Smooth muscle cell (in vitro differentiated cells): ENCODE data around the gene LEFTY2. TPM values are rescaled to one million over a fixed set of nuclear protein-coding genes. Genes with fewer than 3 reads are reported as not detected.

Source experiments
- DNase-seq: peaks from one replicate; lab custom pipeline; 2025; ENCODE audit not compliant: unreplicated experiment; lab: John Stamatoyannopoulos, UW
- H2AFZ ChIP-seq: fragments of 200-600 bp; sonication (generic); 2 replicates; pipeline ENCODE4 v1.6.0; 2016; ENCODE audit warnings: antibody characterized with exemption, low read depth, mild to moderate bottlenecking
- H3F3A ChIP-seq: fragments of 200-600 bp; sonication (generic); 2 replicates; pipeline ENCODE4 v1.6.0; 2017; ENCODE audit warnings: antibody characterized with exemption, low read depth
- H3K27ac ChIP-seq: fragments of 200-600 bp; sonication (generic); 2 replicates; pipeline ENCODE4 v1.5.1; 2016; ENCODE audit warnings: low read depth, mild to moderate bottlenecking
- H3K27me3 ChIP-seq: fragments of 200-600 bp; sonication (generic); 2 replicates; pipeline ENCODE4 v1.6.1; 2016; ENCODE audit warnings: low read depth, mild to moderate bottlenecking
- H3K36me3 ChIP-seq: fragments of 200-600 bp; sonication (generic); 2 replicates; pipeline ENCODE4 v1.5.1; 2016; ENCODE audit warnings: low read depth
- H3K4me1 ChIP-seq: fragments of 200-600 bp; sonication (generic); 2 replicates; pipeline ENCODE4 v1.5.1; 2016; ENCODE audit warnings: low read depth
- H3K4me2 ChIP-seq: fragments of 200-600 bp; sonication (generic); 2 replicates; pipeline ENCODE4 v1.6.0; 2016; ENCODE audit warnings: mild to moderate bottlenecking
- H3K4me3 ChIP-seq: fragments of 200-600 bp; sonication (generic); 2 replicates; pipeline ENCODE4 v1.5.1; 2016; ENCODE audit warnings: mild to moderate bottlenecking
- H3K79me2 ChIP-seq: fragments of 200-600 bp; sonication (generic); 2 replicates; pipeline ENCODE4 v1.6.0; 2016; ENCODE audit warnings: low read depth, mild to moderate bottlenecking
- H3K9ac ChIP-seq: fragments of 200-600 bp; sonication (generic); 2 replicates; pipeline ENCODE4 v1.6.0; 2016; ENCODE audit warnings: low read depth
- H3K9me3 ChIP-seq: fragments of 200-600 bp; sonication (generic); replicated peaks from 2 replicates; pipeline ENCODE4 v1.5.1; 2016; ENCODE audit warnings: low read depth
- H4K20me1 ChIP-seq: fragments of 200-600 bp; sonication (generic); 2 replicates; pipeline ENCODE4 v1.6.0; 2016; ENCODE audit warnings: low read depth
- WGBS: methylation state at CpG from one replicate; pipeline ENCODE4 v1.1.7; 2016; ENCODE audit warnings: low lambda C conversion rate; 5-methylcytosine and 5-hydroxymethylcytosine counted together
- polyA plus RNA-seq: library from polyadenylated mRNA; unstranded; fragments of >200 nt; fragmentation: Nextera tagmentation; extraction: Ambion mirVana; gene quantifications from 2 replicates; pipeline ENCODE4 v1.2.1, GENCODE V29; 2016
- total RNA-seq: library from RNA; depleted of rRNA; stranded (reverse); fragments of >200 nt; gene quantifications from 2 replicates; pipeline ENCODE4 v1.2.3, GENCODE V29; 2014
- TF ChIP-seq, protein P1 (sequence below): fragments of 200-600 bp; sonication (generic); IDR thresholded peaks from 2 replicates; pipeline ENCODE4 v1.5.1; 2017; ENCODE audit warnings: borderline replicate concordance, mild to moderate bottlenecking, antibody characterized with exemption; ENCODE audit not compliant: insufficient read depth, poor library complexity, severe bottlenecking

Gene LEFTY2
- total RNA-seq: 0.09 and 0.36 TPM in 2 replicates
- 0.25 and 2.3 TPM in 2 replicates for polyA plus RNA-seq

DNA sequence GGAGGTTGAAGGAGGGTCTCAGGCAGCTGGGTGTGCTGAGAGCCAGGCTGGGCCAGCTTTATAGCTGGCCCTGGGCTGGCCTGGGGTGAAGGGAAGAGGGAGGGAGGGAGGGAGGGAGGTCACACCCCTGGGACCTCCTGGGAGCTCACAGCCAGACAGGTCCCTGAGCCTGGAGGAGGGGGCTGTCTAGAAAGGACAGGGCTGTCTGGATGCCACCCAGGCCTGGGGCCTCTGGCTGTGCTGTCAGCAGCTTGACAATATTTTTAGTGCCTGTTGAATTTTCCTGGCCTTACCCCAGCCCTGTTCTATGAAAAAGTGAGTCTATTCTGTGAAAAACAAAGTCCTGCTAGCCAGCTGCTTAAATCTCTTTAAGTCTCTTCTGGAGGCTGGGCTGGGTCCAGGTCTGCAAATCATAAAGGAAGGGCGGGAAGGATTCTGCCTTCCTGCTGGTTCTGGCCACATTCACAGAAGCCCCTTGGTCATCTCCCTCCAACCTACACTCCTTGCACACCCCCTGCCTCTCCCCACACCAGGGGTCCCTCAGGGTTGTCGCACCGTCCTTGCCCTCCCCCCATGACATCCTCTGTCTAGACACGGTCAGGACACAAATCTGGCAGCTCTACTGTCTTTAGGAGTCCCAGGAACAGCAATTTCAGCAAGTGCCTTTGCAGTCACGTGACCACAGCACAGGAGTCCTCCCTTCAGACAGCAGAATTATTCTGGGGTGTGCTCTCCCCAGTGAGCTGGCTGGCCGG is at the start of gene LEFTY2:
Gene LEFTY2, minus strand, starts transcription at position 34 of the 755 bp plus-strand sequence. CDS start 80 bp downstream, outside the sequence.
- Histone ChIP-seq H3K4me3 (no peak within 1 kb of the TSS), H3F3A (no peaks in the 10 kb centered on the region), H3K27ac (no peak within 1 kb of the TSS), H3K79me2 (no peaks in the 10 kb centered on the region), H2AFZ (no peak within 1 kb of the TSS), H3K36me3 (no peaks in the 10 kb centered on the region), H3K27me3 (no peaks in the 10 kb centered on the region), H4K20me1 (no peaks in the 10 kb centered on the region), H3K9me3 (no peaks in the 10 kb centered on the region), H3K4me1 (peaks cover 8% of the 10 kb centered on the region), H3K4me2 (no peak within 1 kb of the TSS), H3K9ac (no peak within 1 kb of the TSS)
- 71% methylated on average over 6 of the region's 6 CpGs for WGBS
- TF ChIP-seq, protein P1, sequence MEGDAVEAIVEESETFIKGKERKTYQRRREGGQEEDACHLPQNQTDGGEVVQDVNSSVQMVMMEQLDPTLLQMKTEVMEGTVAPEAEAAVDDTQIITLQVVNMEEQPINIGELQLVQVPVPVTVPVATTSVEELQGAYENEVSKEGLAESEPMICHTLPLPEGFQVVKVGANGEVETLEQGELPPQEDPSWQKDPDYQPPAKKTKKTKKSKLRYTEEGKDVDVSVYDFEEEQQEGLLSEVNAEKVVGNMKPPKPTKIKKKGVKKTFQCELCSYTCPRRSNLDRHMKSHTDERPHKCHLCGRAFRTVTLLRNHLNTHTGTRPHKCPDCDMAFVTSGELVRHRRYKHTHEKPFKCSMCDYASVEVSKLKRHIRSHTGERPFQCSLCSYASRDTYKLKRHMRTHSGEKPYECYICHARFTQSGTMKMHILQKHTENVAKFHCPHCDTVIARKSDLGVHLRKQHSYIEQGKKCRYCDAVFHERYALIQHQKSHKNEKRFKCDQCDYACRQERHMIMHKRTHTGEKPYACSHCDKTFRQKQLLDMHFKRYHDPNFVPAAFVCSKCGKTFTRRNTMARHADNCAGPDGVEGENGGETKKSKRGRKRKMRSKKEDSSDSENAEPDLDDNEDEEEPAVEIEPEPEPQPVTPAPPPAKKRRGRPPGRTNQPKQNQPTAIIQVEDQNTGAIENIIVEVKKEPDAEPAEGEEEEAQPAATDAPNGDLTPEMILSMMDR: no peak
- no peak for DNase-seq

DNA sequence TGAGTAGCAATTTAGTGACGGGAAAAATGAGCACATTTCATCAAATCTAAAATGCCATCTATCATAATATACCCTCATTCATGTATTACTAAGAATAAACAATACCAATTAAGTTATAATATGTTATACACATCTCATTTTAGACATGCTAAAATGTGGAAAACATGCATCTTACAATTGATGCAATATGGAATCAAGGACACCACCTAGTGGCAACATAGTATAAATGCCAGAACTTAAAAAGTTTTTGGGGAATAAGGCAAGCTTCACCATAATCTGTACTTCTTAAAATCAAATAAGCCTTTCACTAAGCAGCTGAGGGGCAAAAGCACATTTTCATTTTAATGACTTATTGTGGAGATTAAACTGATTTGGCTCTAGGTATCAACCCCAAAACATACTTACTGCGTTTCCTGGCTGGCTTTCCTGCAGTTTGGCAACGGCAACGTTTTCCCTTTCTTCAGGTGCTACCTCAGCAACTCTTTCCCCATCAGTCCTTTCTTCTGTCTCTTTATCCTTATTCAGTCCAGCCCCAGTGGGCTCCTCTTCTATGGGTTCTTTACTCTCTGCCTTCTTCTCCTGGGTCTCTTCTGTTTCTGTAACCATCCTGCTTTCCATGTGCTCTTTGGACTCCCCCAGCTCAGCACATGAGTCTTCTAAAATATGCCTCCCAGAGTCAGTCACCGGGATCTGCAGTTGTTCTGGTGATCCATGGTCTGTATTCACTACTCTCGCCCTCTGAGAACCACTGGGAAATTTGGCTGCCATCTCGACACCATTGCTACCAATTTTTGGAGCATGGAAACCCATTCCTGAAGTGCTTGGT is 46.7 kb upstream of the LEFTY2 start:
- no peaks in the 10 kb centered on the region for H3K4me1 ChIP-seq
- TF ChIP-seq, protein P1: peak; percentile 70
- no peak overlapping the region for H3K27ac ChIP-seq
- H3K79me2 ChIP-seq: peaks cover 13% of the 10 kb centered on the region
- H3K36me3 ChIP-seq: peaks cover 42% of the 10 kb centered on the region
- peaks cover 6% of the 10 kb centered on the region for H3F3A ChIP-seq
- H3K9me3 ChIP-seq: no peaks in the 10 kb centered on the region
- no peak overlapping the region for H3K4me2 ChIP-seq
- H4K20me1 ChIP-seq: peaks cover 36% of the 10 kb centered on the region
- no peak overlapping the region for H2AFZ ChIP-seq
- H3K4me3 ChIP-seq: no peak overlapping the region
- no peak overlapping the region for H3K9ac ChIP-seq
- no peak for DNase-seq
- no peaks in the 10 kb centered on the region for H3K27me3 ChIP-seq
- WGBS: 95% methylated on average over 7 of the region's 7 CpGs

DNA sequence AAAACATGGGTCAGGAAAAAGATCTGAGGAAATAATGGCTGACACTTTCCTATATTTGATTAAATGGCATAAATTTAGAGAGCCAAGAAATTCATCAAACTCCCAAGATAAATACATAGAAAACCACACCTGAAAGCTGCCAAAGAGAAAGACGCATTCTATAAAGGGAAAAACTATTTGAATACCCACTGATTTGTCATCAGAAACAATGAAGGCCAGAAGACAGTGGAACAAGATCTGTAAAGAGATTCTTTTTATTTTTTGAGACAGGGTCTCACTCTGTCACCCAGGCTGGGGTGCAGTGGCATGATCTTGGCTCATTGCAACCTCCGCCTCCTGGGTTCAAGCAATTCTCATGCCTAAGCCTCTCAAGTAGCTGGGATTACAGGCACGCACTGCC is 40.7 kb upstream of the LEFTY2 start:
- H4K20me1 ChIP-seq: peaks cover 11% of the 10 kb centered on the region
- H2AFZ ChIP-seq: no peak overlapping the region
- no peaks in the 10 kb centered on the region for H3K9me3 ChIP-seq
- no peak overlapping the region for H3K9ac ChIP-seq
- H3K79me2 ChIP-seq: peaks cover 6% of the 10 kb centered on the region
- no peaks in the 10 kb centered on the region for H3K27me3 ChIP-seq
- peaks cover 32% of the 10 kb centered on the region for H3K36me3 ChIP-seq
- DNase-seq: no peak
- no peak overlapping the region for H3K27ac ChIP-seq
- TF ChIP-seq, protein P1: no peak
- H3K4me2 ChIP-seq: no peak overlapping the region
- no peak overlapping the region for H3K4me3 ChIP-seq
- 95% methylated on average over 3 of the region's 3 CpGs for WGBS
- H3K4me1 ChIP-seq: no peaks in the 10 kb centered on the region
- H3F3A ChIP-seq: no peaks in the 10 kb centered on the region
